Activated CD4-positive, alpha-beta T cell treated with anti-CD3 and anti-CD28 coated beads for 48 hours (primary cell): ENCODE measurements around the gene USP46.

Experiments used
- DNase-seq: peaks from one replicate; pipeline ENCODE4 v3.0.0-alpha.2; 2020

USP46 gene

GRCh38 chr4:52655506-52655905, 3.6 kb downstream of the USP46 start:
- DNase-seq: no peak

- no peak for DNase-seq
These were observed 7.0 kb downstream of the USP46 start for GRCh38 chr4:52651996-52652672.

GRCh38 chr4:52648836-52649235, 10.3 kb downstream of the USP46 start:
- no peak for DNase-seq

GRCh38 chr4:52646741-52647140, 12.4 kb downstream of the USP46 start:
- DNase-seq: no peak

GRCh38 chr4:52646096-52646495, 13.0 kb downstream of the USP46 start:
- DNase-seq: no peak

- DNase-seq: no peak
These were observed 13.8 kb downstream of the USP46 start for GRCh38 chr4:52645300-52645699.

- no peak for DNase-seq
These were observed 15.3 kb downstream of the USP46 start for GRCh38 chr4:52643785-52644244.

- no peak for DNase-seq
These were observed 15.9 kb downstream of the USP46 start for GRCh38 chr4:52643190-52643589.

- DNase-seq: no peak
These were observed 17.1 kb downstream of the USP46 start for GRCh38 chr4:52641854-52642563.

GRCh38 chr4:52640808-52641565, 18.1 kb downstream of the USP46 start:
- no peak for DNase-seq

- DNase-seq: no peak
These were observed 20.4 kb downstream of the USP46 start for GRCh38 chr4:52638717-52639116.

GRCh38 chr4:52637116-52637515, 22.0 kb downstream of the USP46 start:
- DNase-seq: no peak

- DNase-seq: no peak
These were observed 23.5 kb downstream of the USP46 start for GRCh38 chr4:52635560-52635959.

GRCh38 chr4:52635130-52635529, 24.0 kb downstream of the USP46 start:
- no peak for DNase-seq

- no peak for DNase-seq
These were observed 25.3 kb downstream of the USP46 start for GRCh38 chr4:52633846-52634245.

GRCh38 chr4:52628974-52629373, 30.1 kb downstream of the USP46 start:
- DNase-seq: no peak

- no peak for DNase-seq
These were observed 30.6 kb downstream of the USP46 start for GRCh38 chr4:52628543-52628942.

- no peak for DNase-seq
These were observed 31.2 kb downstream of the USP46 start for GRCh38 chr4:52627876-52628275.

- no peak for DNase-seq
These were observed 33.9 kb downstream of the USP46 start for GRCh38 chr4:52625216-52625615.

GRCh38 chr4:52622564-52622963, 36.5 kb downstream of the USP46 start:
- DNase-seq: no peak

- no peak for DNase-seq
These were observed 37.5 kb downstream of the USP46 start for GRCh38 chr4:52621567-52621966.

GRCh38 chr4:52619591-52619931, 39.5 kb downstream of the USP46 start:
- no peak for DNase-seq

- no peak for DNase-seq
These were observed 40.1 kb downstream of the USP46 start for GRCh38 chr4:52618795-52619590.
